ENCODE data around the gene RRP1. TPM values are rescaled to one million over a fixed set of nuclear protein-coding genes. Genes with fewer than 3 reads are reported as not detected.

Gene RRP1
- total and polyA plus RNA-seq, 2 of the 13 experiments (the other 11 are each of a cell fraction or from before 2014, with no cell fraction given), result 20.1 to 35.1 TPM

- TF ChIP-seq ZNF737 (CRISPR knock-in tag; IDR thresholded peaks at IDR 0.05; ENCODE audit: borderline replicate concordance) (no peak), NCOA1 (CRISPR knock-in tag; IDR thresholded peaks at IDR 0.05) (peak; percentile 42; the same call in 1 of the 2 replicates), HDAC2 (CRISPR knock-in tag; IDR thresholded peaks at IDR 0.05) (peak; percentile 96), ZNF709 (CRISPR knock-in tag; IDR thresholded peaks at IDR 0.05) (no peak; the same call in 1 of the 2 replicates), HOXA5 (CRISPR knock-in tag; IDR thresholded peaks at IDR 0.05) (0 out of 2 replicates have a peak, but pooled peaks have one; percentile 21), ZNF547 (CRISPR knock-in tag; IDR thresholded peaks at IDR 0.05) (no peak), ZNF124 (CRISPR knock-in tag; IDR thresholded peaks at IDR 0.05) (0 out of 2 replicates have a peak, but pooled peaks have one; percentile 57), FOXO1 (CRISPR knock-in tag; IDR thresholded peaks at IDR 0.05) (peak; percentile 75), KLF15 (CRISPR knock-in tag; IDR thresholded peaks at IDR 0.05; ENCODE audit: borderline replicate concordance) (no peak), RBM22 (optimal IDR thresholded peaks at IDR 0.05; ENCODE audit: low read length) (no peak), ETS1 (CRISPR knock-in tag; IDR thresholded peaks at IDR 0.05) (no peak), ZNF747 (CRISPR knock-in tag; IDR thresholded peaks at IDR 0.05; ENCODE audit: borderline replicate concordance) (peak; percentile 89; the same call in 1 of the 2 replicates), ZNF280D (CRISPR knock-in tag; IDR thresholded peaks at IDR 0.05) (peak; percentile 96), MIER2 (CRISPR knock-in tag; IDR thresholded peaks at IDR 0.05) (peak; percentile 56; the same call in 1 of the 2 replicates), E2F5 (CRISPR knock-in tag; conservative IDR thresholded peaks at IDR 0.05) (no peak), PRPF4 (IDR thresholded peaks at IDR 0.05; ENCODE audit: low read depth, low read length, poor library complexity, severe bottlenecking) (no peak), ZNF720 (CRISPR knock-in tag; IDR thresholded peaks at IDR 0.05) (no peak), DMAP1 (CRISPR knock-in tag; IDR thresholded peaks at IDR 0.05) (no peak; the same call in 1 of the 2 replicates), ATF4 (CRISPR knock-in tag; IDR thresholded peaks at IDR 0.05) (peak in 1 of 2 experiments; percentile 77; a peak in 2 of 4 replicates), JARID2 (CRISPR knock-in tag; IDR thresholded peaks at IDR 0.05; ENCODE audit: insufficient replicate concordance) (no peak), ZNF816 (CRISPR knock-in tag; IDR thresholded peaks at IDR 0.05; ENCODE audit: borderline replicate concordance) (no peak), ZFP62 (CRISPR knock-in tag; IDR thresholded peaks at IDR 0.05) (no peak), HINFP (CRISPR knock-in tag; IDR thresholded peaks at IDR 0.05; ENCODE audit: low read depth) (no peak), ZBTB38 (CRISPR knock-in tag; IDR thresholded peaks at IDR 0.05) (peak; percentile 91)
Measured at GRCh38 chr21:43783098-43783700, 6.2 kb upstream of the RRP1 start (continued).
